ENCODE results near the gene TULP1. TPM values are rescaled to one million over a fixed set of nuclear protein-coding genes. Genes with fewer than 3 reads are reported as not detected.

TULP1 gene
- total RNA-seq, 1 donor from 2014 or later, result not detected

- no peak for DNase-seq (ENCODE audit: low spot score)
- no peak overlapping the region for H3K4me3 Mint-ChIP-seq (ENCODE audit: low read depth)
- no peak overlapping the region for H3K27ac Mint-ChIP-seq
- H3K4me1 Mint-ChIP-seq (ENCODE audit: low read depth), result peaks cover 9% of the 10 kb centered on the region
- H3K36me3 Mint-ChIP-seq (ENCODE audit: low read depth), result no peaks in the 10 kb centered on the region
- no peaks in the 10 kb centered on the region for H3K9me3 Mint-ChIP-seq
- peaks cover 13% of the 10 kb centered on the region for H3K27me3 Mint-ChIP-seq (ENCODE audit: low read depth)
- intact Hi-C loops (cut with micrococcal nuclease), result no loop called here
Measured at GRCh38 chr6:35490821-35491557, 21.7 kb downstream of the TULP1 start.

GRCh38 chr6:35489995-35490791 lies 22.5 kb downstream of the TULP1 start:
- H3K4me3 Mint-ChIP-seq (ENCODE audit: low read depth), result no peak overlapping the region
- no peak for DNase-seq (ENCODE audit: low spot score)
- no peaks in the 10 kb centered on the region for H3K9me3 Mint-ChIP-seq
- intact Hi-C loops (cut with micrococcal nuclease), result no loop called here
- no peaks in the 10 kb centered on the region for H3K36me3 Mint-ChIP-seq (ENCODE audit: low read depth)
- H3K27me3 Mint-ChIP-seq (ENCODE audit: low read depth), result peaks cover 10% of the 10 kb centered on the region
- peaks cover 9% of the 10 kb centered on the region for H3K4me1 Mint-ChIP-seq (ENCODE audit: low read depth)
- no peak overlapping the region for H3K27ac Mint-ChIP-seq

GRCh38 chr6:35489066-35489465 lies 23.6 kb downstream of the TULP1 start:
- Mint-ChIP-seq H3K4me3 (ENCODE audit: low read depth) (no peak overlapping the region), H3K9me3 (no peaks in the 10 kb centered on the region), H3K36me3 (ENCODE audit: low read depth) (no peaks in the 10 kb centered on the region), H3K27me3 (ENCODE audit: low read depth) (peaks cover 6% of the 10 kb centered on the region), H3K27ac (no peak overlapping the region), H3K4me1 (ENCODE audit: low read depth) (peaks cover 8% of the 10 kb centered on the region)
- DNase-seq (ENCODE audit: low spot score), result no peak
- intact Hi-C loops (cut with micrococcal nuclease), result no loop called here

GRCh38 chr6:35488517-35488862 lies 24.2 kb downstream of the TULP1 start:
- intact Hi-C loops (cut with micrococcal nuclease), result no loop called here
- H3K4me3 Mint-ChIP-seq (ENCODE audit: low read depth), result no peak overlapping the region
- no peaks in the 10 kb centered on the region for H3K9me3 Mint-ChIP-seq
- peaks cover 6% of the 10 kb centered on the region for H3K4me1 Mint-ChIP-seq (ENCODE audit: low read depth)
- peaks cover 5% of the 10 kb centered on the region for H3K27me3 Mint-ChIP-seq (ENCODE audit: low read depth)
- no peaks in the 10 kb centered on the region for H3K36me3 Mint-ChIP-seq (ENCODE audit: low read depth)
- DNase-seq (ENCODE audit: low spot score), result no peak
- H3K27ac Mint-ChIP-seq, result no peak overlapping the region

- no peak overlapping the region for H3K4me3 Mint-ChIP-seq (ENCODE audit: low read depth)
- no peaks in the 10 kb centered on the region for H3K9me3 Mint-ChIP-seq
- peaks cover 5% of the 10 kb centered on the region for H3K27me3 Mint-ChIP-seq (ENCODE audit: low read depth)
- DNase-seq (ENCODE audit: low spot score), result no peak
- intact Hi-C loops (cut with micrococcal nuclease), result no loop called here
- H3K36me3 Mint-ChIP-seq (ENCODE audit: low read depth), result no peaks in the 10 kb centered on the region
- H3K27ac Mint-ChIP-seq, result no peak overlapping the region
- H3K4me1 Mint-ChIP-seq (ENCODE audit: low read depth), result peaks cover 6% of the 10 kb centered on the region
Measured at GRCh38 chr6:35487658-35488516, 24.8 kb downstream of the TULP1 start.

- no peak overlapping the region for H3K4me3 Mint-ChIP-seq (ENCODE audit: low read depth)
- no peaks in the 10 kb centered on the region for H3K9me3 Mint-ChIP-seq
- peaks cover 6% of the 10 kb centered on the region for H3K4me1 Mint-ChIP-seq (ENCODE audit: low read depth)
- H3K27me3 Mint-ChIP-seq (ENCODE audit: low read depth), result peaks cover 4% of the 10 kb centered on the region
- DNase-seq (ENCODE audit: low spot score), result no peak
- no peak overlapping the region for H3K27ac Mint-ChIP-seq
- H3K36me3 Mint-ChIP-seq (ENCODE audit: low read depth), result no peaks in the 10 kb centered on the region
- intact Hi-C loops (cut with micrococcal nuclease), result no loop called here
Measured at GRCh38 chr6:35486005-35486925, 26.4 kb downstream of the TULP1 start.

- Mint-ChIP-seq H3K27ac (no peak overlapping the region), H3K36me3 (ENCODE audit: low read depth) (no peaks in the 10 kb centered on the region), H3K27me3 (ENCODE audit: low read depth) (no peaks in the 10 kb centered on the region), H3K4me1 (ENCODE audit: low read depth) (peaks cover 6% of the 10 kb centered on the region), H3K9me3 (no peaks in the 10 kb centered on the region), H3K4me3 (ENCODE audit: low read depth) (no peak overlapping the region)
- no peak for DNase-seq (ENCODE audit: low spot score)
- intact Hi-C loops (cut with micrococcal nuclease), result no loop called here
Measured at GRCh38 chr6:35485402-35485877, 27.3 kb downstream of the TULP1 start.

- DNase-seq (ENCODE audit: low spot score), result no peak
- no peak overlapping the region for H3K4me3 Mint-ChIP-seq (ENCODE audit: low read depth)
- no peak overlapping the region for H3K27ac Mint-ChIP-seq
- no peaks in the 10 kb centered on the region for H3K27me3 Mint-ChIP-seq (ENCODE audit: low read depth)
- H3K9me3 Mint-ChIP-seq, result no peaks in the 10 kb centered on the region
- H3K4me1 Mint-ChIP-seq (ENCODE audit: low read depth), result peaks cover 6% of the 10 kb centered on the region
- H3K36me3 Mint-ChIP-seq (ENCODE audit: low read depth), result no peaks in the 10 kb centered on the region
- intact Hi-C loops (cut with micrococcal nuclease), result no loop called here
Measured at GRCh38 chr6:35484921-35485392, 27.7 kb downstream of the TULP1 start.

GRCh38 chr6:35483893-35484645 lies 28.6 kb downstream of the TULP1 start:
- H3K36me3 Mint-ChIP-seq (ENCODE audit: low read depth), result no peaks in the 10 kb centered on the region
- no peak overlapping the region for H3K27ac Mint-ChIP-seq
- intact Hi-C loops (cut with micrococcal nuclease), result no loop called here
- H3K9me3 Mint-ChIP-seq, result no peaks in the 10 kb centered on the region
- no peak for DNase-seq (ENCODE audit: low spot score)
- H3K4me3 Mint-ChIP-seq (ENCODE audit: low read depth), result no peak overlapping the region
- no peaks in the 10 kb centered on the region for H3K27me3 Mint-ChIP-seq (ENCODE audit: low read depth)
- peaks cover 6% of the 10 kb centered on the region for H3K4me1 Mint-ChIP-seq (ENCODE audit: low read depth)

- H3K36me3 Mint-ChIP-seq (ENCODE audit: low read depth), result no peaks in the 10 kb centered on the region
- no peaks in the 10 kb centered on the region for H3K9me3 Mint-ChIP-seq
- no peak overlapping the region for H3K4me3 Mint-ChIP-seq (ENCODE audit: low read depth)
- H3K27me3 Mint-ChIP-seq (ENCODE audit: low read depth), result no peaks in the 10 kb centered on the region
- DNase-seq (ENCODE audit: low spot score), result no peak
- peaks cover 6% of the 10 kb centered on the region for H3K4me1 Mint-ChIP-seq (ENCODE audit: low read depth)
- no peak overlapping the region for H3K27ac Mint-ChIP-seq
- intact Hi-C loops (cut with micrococcal nuclease), result no loop called here
Measured at GRCh38 chr6:35483490-35483889, 29.2 kb downstream of the TULP1 start.

GRCh38 chr6:35483062-35483461 lies 29.6 kb downstream of the TULP1 start:
- no peak for DNase-seq (ENCODE audit: low spot score)
- Mint-ChIP-seq H3K27me3 (ENCODE audit: low read depth) (no peaks in the 10 kb centered on the region), H3K27ac (no peak overlapping the region), H3K9me3 (no peaks in the 10 kb centered on the region), H3K4me3 (ENCODE audit: low read depth) (no peak overlapping the region), H3K4me1 (ENCODE audit: low read depth) (peaks cover 3% of the 10 kb centered on the region), H3K36me3 (ENCODE audit: low read depth) (no peaks in the 10 kb centered on the region)
- intact Hi-C loops (cut with micrococcal nuclease), result no loop called here

Data from activated T-helper 2 cell treated with anti-CD3 and anti-CD28 coated beads, Interferon-gamma antibody, Interleukin-2, Interleukin-4, amounts not matched to agents 10 μg/mL and 5 μg/mL and 100 μg/mL, durations not matched to agents 14 hours and 24 hours and 36 hours (primary cell).